Peyer's patch (tissue), 4 donors: Measurements from ENCODE around the gene GLI2.

Source experiments
- CTCF ChIP-seq, 6 experiments: fragments of 450-650 bp in 4 of 6; fragments of 200-600 bp in 2 of 6; sonication (generic) in 1 of 6; IDR thresholded peaks; one replicate each; pipeline ENCODE4 v1.5.1; 2017 to 2019; ENCODE audit warnings: antibody characterized with exemption in 6 of 6, mild to moderate bottlenecking in 3 of 6, moderate library complexity in 1 of 6
- POLR2A ChIP-seq, 2 donors: fragments of 450-650 bp; IDR thresholded peaks; one replicate each; pipeline ENCODE4 v1.5.1; 2017; ENCODE audit warnings: antibody characterized with exemption in 2 of 2, mild to moderate bottlenecking in 2 of 2, moderate library complexity in 2 of 2

DNA sequence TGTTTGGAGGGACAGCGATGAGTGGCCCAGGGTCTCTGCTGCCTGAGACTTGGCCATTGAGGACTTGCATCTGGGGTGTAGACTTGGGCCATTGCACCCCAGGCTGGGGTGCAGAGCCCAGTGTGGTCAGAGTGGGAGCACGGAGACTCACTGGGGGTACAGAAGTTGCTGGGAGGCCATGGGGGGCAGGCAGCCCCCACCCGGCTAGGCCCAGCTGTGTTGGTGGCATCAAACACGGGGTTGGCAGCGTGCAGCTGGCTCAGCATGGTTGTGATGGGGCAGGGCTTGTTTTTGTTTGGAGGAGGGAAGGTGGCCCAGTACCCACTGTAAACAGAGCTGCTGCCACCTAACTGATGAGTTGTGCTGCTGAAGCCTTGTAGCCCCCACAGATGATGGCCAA is 42.1 kb downstream of the GLI2 start:
- TF ChIP-seq CTCF (IDR thresholded peaks at IDR 0.05), result no peak
- no peak for TF ChIP-seq POLR2A (IDR thresholded peaks at IDR 0.05)
